T-cell (primary cell): Measurements from ENCODE around the gene ENOX1. TPM values are rescaled to one million over a fixed set of nuclear protein-coding genes. Genes with fewer than 3 reads are reported as not detected.

Experiments used
- ATAC-seq, 4 experiments: fragments of 200-7000 bp in 3 of 4; fragments of 150-1000 bp in 1 of 4; cut with Tn5 transposase; replicated peaks in 1 of 4; 1 replicate in 3 of 4; 2 replicates in 1 of 4; pipeline ENCODE4 v1.10.0; 2021; ENCODE audit warnings: moderate library complexity in 3 of 4, mild to moderate bottlenecking in 2 of 4, moderate number of reproducible peaks in 1 of 4
- CTCF ChIA-PET, 2 donors: fragments of 300-600 bp; sonication (Branson Sonifier 250); formaldehyde crosslinking; loops; one replicate each; lab custom pipeline; 2022; ENCODE audit warnings: antibody characterized with exemption in 2 of 2; lab: Charles Lee
- POLR2A ChIA-PET, 2 donors: fragments of 300-600 bp; sonication (Branson Sonifier 250); formaldehyde crosslinking; loops; one replicate each; lab custom pipeline; 2022; ENCODE audit warnings: antibody characterized with exemption in 2 of 2; lab: Charles Lee
- DNase-seq, 35 experiments: peaks; one replicate each; pipeline versions ENCODE4 v3.0.0 to v3.0.0-alpha.2; 2013 to 2023
- H3K27ac ChIP-seq: one replicate; pipeline ENCODE4 v1.5.1; 2013; ENCODE audit warnings: low read length
- H3K27me3 ChIP-seq, 2 experiments: replicated peaks in 1 of 2; 1 replicate in 1 of 2; 2 replicates in 1 of 2; pipeline versions ENCODE4 v1.6.1 to v1.7.0; 2013; ENCODE audit warnings: low read length in 1 of 2, mixed read lengths in 1 of 2; ENCODE audit not compliant: control insufficient read depth in 2 of 2, insufficient read depth in 2 of 2; ENCODE audit errors: extremely low read depth in 1 of 2
- H3K36me3 ChIP-seq, 2 donors: 1 replicate in 1 of 2; 2 replicates in 1 of 2; pipeline versions ENCODE4 v1.6.1 to v1.7.0; 2013; ENCODE audit warnings: low read length in 1 of 2; ENCODE audit not compliant: control insufficient read depth in 2 of 2, insufficient read depth in 1 of 2; ENCODE audit errors: extremely low read depth in 1 of 2
- H3K4me1 ChIP-seq, 2 experiments: 1 replicate in 1 of 2; 2 replicates in 1 of 2; pipeline versions ENCODE4 v1.6.1 to v1.7.0; 2013; ENCODE audit warnings: low read length in 2 of 2, mixed read lengths in 1 of 2; ENCODE audit not compliant: insufficient read depth in 2 of 2, control insufficient read depth in 1 of 2; ENCODE audit errors: extremely low read depth in 1 of 2
- H3K4me3 ChIP-seq, 2 donors: 1 replicate in 1 of 2; 2 replicates in 1 of 2; pipeline versions ENCODE4 v1.5.1 to v1.7.0; 2013; ENCODE audit warnings: mild to moderate bottlenecking in 2 of 2, low read length in 1 of 2, moderate library complexity in 1 of 2; ENCODE audit not compliant: control insufficient read depth in 1 of 2; ENCODE audit errors: extremely low read depth in 1 of 2
- H3K9me3 ChIP-seq: 2 replicates; pipeline ENCODE4 v1.7.0; 2013
- H3K27ac Mint-ChIP-seq, 2 donors: one replicate each; pipeline ENCODE4 v1.8.0; 2020 to 2021; ENCODE audit warnings: mild to moderate bottlenecking in 2 of 2, mixed read lengths in 2 of 2
- H3K27me3 Mint-ChIP-seq, 2 donors: one replicate each; pipeline ENCODE4 v1.8.0; 2021 to 2022; ENCODE audit warnings: mixed read lengths in 2 of 2
- H3K36me3 Mint-ChIP-seq: one replicate; pipeline ENCODE4 v1.8.0; 2021; ENCODE audit warnings: mixed read lengths
- H3K4me1 Mint-ChIP-seq, 3 donors: one replicate each; pipeline ENCODE4 v1.8.0; 2020 to 2022; ENCODE audit warnings: mixed read lengths in 3 of 3, mild to moderate bottlenecking in 1 of 3
- H3K4me3 Mint-ChIP-seq, 3 donors: one replicate each; pipeline ENCODE4 v1.8.0; 2020 to 2022; ENCODE audit warnings: mild to moderate bottlenecking in 3 of 3, mixed read lengths in 3 of 3, moderate library complexity in 3 of 3
- H3K9me3 Mint-ChIP-seq, 3 donors: one replicate each; pipeline ENCODE4 v1.8.0; 2020 to 2022; ENCODE audit warnings: mixed read lengths in 3 of 3
- WGBS: methylation state at CpG from one replicate; pipeline ENCODE4 v1.1.5; 2013; ENCODE audit warnings: missing lambda C conversion rate; ENCODE audit not compliant: insufficient coverage; 5-methylcytosine and 5-hydroxymethylcytosine counted together
- total RNA-seq, 35 experiments: library from RNA in 6 of 35; stranded (reverse) in 6 of 35; fragments of 120-200 nt in 1 of 35; gene quantifications; one replicate each; pipeline versions ENCODE4 v1.2.1 to v1.2.4 and lab custom pipeline; 2013 to 2026

The ENOX1 gene
- total RNA-seq, 5 donors from 2014 or later (not counting 1 experiment from before 2014, with no cell fraction given): 0.10 TPM; not detected in 4

DNA sequence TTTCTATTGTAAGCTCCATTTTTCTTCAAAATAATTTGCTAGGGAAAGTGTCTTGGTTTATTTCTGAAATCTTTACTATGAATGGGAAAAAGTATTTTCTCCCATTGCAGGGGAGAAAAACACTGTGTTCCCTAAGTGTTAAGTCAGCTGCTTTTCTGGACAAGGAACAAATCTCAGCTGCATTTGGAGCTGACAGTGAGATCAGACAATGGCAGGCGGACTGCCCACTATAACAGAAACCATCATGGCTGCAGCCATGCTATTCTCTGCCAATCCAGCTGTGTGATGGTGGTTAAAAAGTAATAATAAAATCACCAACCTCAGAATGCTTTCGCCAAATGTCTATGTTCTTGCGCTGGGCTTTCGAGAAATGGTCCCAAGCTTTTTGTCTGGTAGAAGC is 460.7 kb downstream of the ENOX1 start:
- no peak overlapping the region for H3K27ac Mint-ChIP-seq
- CTCF ChIA-PET: no interaction called here

DNA sequence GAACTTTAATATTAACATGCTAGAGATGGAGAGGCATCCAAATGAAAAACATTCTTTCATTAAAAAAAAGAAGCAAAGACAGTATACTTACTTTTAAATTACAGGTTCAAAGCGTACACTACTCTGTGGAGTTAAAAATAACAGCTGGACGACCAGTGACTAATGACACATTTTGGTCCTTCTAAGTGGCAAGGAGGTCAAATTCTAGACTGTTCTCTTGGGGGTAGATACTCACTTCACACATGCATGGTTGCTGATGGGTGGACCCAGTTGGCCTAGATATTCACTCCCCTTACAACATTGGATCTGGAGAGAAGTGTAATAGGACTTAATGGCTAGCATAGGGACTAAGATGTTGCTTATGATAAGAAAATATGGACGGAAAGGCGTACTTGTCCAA is 461.1 kb downstream of the ENOX1 start:
- no peaks in the 10 kb centered on the region for H3K4me1 ChIP-seq
- H3K27me3 ChIP-seq: peaks cover 0 to 2% of the 10 kb centered on the region in 2 experiments
- Mint-ChIP-seq H3K27me3 (peaks cover 2 to 13% of the 10 kb centered on the region in 2 donors), H3K4me3 (no peak overlapping the region), H3K27ac (no peak overlapping the region), H3K4me1 (no peaks in the 10 kb centered on the region), H3K36me3 (no peaks in the 10 kb centered on the region), H3K9me3 (no peaks in the 10 kb centered on the region)
- POLR2A ChIA-PET: no interaction called here
- CTCF ChIA-PET: no interaction called here
- H3K27ac ChIP-seq: no peak overlapping the region
- no CpG with 5 or more reads among the region's 4 CpGs for WGBS
- no peak overlapping the region for H3K4me3 ChIP-seq
- no peaks in the 10 kb centered on the region for H3K9me3 ChIP-seq
- no peak for DNase-seq
- ATAC-seq: no peak
- H3K36me3 ChIP-seq: no peaks in the 10 kb centered on the region

More for the DNA sequence above, 460.7 kb downstream of the ENOX1 start:
- Mint-ChIP-seq H3K4me3 (no peak overlapping the region), H3K9me3 (no peaks in the 10 kb centered on the region), H3K4me1 (no peaks in the 10 kb centered on the region), H3K36me3 (no peaks in the 10 kb centered on the region), H3K27me3 (peaks cover 2 to 12% of the 10 kb centered on the region in 2 donors)
- Histone ChIP-seq H3K9me3 (no peaks in the 10 kb centered on the region), H3K4me1 (no peaks in the 10 kb centered on the region), H3K27ac (no peak overlapping the region), H3K36me3 (no peaks in the 10 kb centered on the region), H3K27me3 (peaks cover 0 to 2% of the 10 kb centered on the region in 2 experiments), H3K4me3 (no peak overlapping the region)
- POLR2A ChIA-PET: no interaction called here
- 100% methylated on average over 2 of the region's 4 CpGs for WGBS
- DNase-seq (no peak), ATAC-seq (no peak)

DNA sequence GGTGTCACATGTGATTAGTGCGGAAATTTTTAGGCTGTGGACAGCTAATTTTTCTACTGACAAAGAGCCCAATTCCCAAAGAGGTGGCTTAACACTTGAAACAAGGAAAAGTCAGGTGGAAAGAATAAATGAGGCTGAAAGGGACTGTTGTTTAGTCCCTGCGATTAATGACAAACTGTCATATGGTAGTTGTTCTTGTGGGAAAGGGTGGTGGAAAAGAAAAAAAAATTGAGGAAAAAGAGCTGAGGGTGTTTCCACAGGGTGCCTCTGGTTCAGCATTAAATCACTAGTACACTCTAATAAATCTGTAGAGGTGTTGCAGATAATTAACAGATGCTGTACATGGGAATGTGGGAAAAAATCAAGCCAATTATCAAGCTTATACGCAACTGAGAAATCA is 462.6 kb downstream of the ENOX1 start:
- Histone ChIP-seq H3K9me3 (no peaks in the 10 kb centered on the region), H3K27me3 (peaks cover 0 to 2% of the 10 kb centered on the region in 2 experiments), H3K4me3 (no peak overlapping the region), H3K4me1 (no peaks in the 10 kb centered on the region), H3K27ac (no peak overlapping the region), H3K36me3 (no peaks in the 10 kb centered on the region)
- no CpG with 5 or more reads among the region's 3 CpGs for WGBS
- H3K4me3 Mint-ChIP-seq: no peak overlapping the region
- DNase-seq: no peak
- H3K36me3 Mint-ChIP-seq: no peaks in the 10 kb centered on the region
- H3K27ac Mint-ChIP-seq: no peak overlapping the region
- peaks cover 2 to 13% of the 10 kb centered on the region in 2 donors for H3K27me3 Mint-ChIP-seq
- H3K4me1 Mint-ChIP-seq: no peaks in the 10 kb centered on the region
- ATAC-seq: no peak
- no peaks in the 10 kb centered on the region for H3K9me3 Mint-ChIP-seq
- ChIA-PET CTCF (no interaction called here), POLR2A (no interaction called here)

DNA sequence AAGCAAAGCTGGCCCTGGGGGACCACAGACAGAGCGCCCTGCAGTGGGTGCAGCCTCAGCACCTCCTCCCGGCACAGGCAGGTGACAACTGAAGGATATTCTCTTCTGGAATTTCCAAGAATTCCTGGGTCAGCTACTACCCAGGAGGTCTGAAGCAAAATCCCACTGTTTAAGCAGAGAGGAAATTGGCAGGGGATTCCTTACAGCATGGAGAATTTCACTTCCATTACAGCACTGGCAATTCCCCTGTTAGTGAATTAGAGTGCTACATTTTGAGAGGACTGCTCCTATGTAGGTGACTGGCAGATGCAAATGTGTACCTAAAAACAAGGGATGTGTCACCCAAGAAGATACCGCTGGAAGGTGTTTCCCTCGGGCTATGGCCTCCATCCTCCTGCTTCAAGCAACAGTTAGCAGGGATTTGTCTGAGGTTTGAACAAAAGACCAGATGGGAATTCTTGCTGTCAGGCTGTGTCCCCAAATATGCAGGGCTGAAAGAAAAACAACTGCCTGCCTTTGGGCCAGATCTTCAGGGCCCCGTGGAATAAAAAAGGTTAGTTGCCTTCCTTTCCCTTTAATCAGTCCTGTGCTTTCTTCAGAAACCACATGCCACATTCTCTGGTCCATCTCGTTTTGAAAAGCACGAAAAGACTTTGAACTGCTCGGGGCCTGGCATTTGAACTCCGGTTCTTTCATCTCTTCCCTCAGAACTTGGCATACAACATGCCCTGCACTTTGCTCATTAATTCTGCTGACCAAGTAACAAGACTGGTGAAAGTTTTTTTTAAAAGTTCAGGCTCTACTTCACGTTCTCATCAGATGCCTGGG is 466.9 kb downstream of the ENOX1 start:
- WGBS: 74% methylated on average over 5 of the region's 10 CpGs
- no peaks in the 10 kb centered on the region for H3K9me3 ChIP-seq
- no peaks in the 10 kb centered on the region for H3K9me3 Mint-ChIP-seq
- ATAC-seq (no peak), DNase-seq (no peak)
- no peaks in the 10 kb centered on the region for H3K4me1 ChIP-seq
- no peak overlapping the region for H3K27ac ChIP-seq
- no peaks in the 10 kb centered on the region for H3K4me1 Mint-ChIP-seq
- CTCF ChIA-PET: no interaction called here
- peaks cover 7 to 19% of the 10 kb centered on the region in 2 donors for H3K27me3 Mint-ChIP-seq
- no peak overlapping the region for H3K4me3 ChIP-seq
- H3K27me3 ChIP-seq: peaks cover 0 to 6% of the 10 kb centered on the region in 2 experiments
- no peak overlapping the region for H3K27ac Mint-ChIP-seq
- no peak overlapping the region for H3K4me3 Mint-ChIP-seq
- H3K36me3 Mint-ChIP-seq: no peaks in the 10 kb centered on the region
- H3K36me3 ChIP-seq: no peaks in the 10 kb centered on the region
- POLR2A ChIA-PET: no interaction called here

DNA sequence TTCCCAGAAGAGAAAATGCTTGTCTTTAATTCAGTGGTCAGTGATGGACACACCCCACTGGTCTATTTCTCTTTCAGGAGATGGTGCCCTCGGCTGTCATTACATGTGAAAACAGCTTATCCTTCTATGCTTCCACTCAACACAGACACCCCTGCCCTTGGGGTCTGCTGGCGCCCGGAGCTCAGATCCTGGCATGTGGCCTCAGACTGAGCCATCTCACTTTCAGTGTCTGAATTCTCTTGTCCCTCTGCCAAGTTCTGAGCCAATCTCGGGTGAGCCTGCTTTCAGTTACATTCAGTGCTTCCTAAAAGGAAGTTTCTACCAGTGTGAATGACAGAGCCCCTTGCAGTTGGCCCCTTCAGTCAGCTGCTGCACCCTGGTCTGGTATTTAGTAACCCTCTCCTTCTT is 469.8 kb downstream of the ENOX1 start:
- no peaks in the 10 kb centered on the region for H3K4me1 ChIP-seq
- H3K4me3 ChIP-seq: no peak overlapping the region
- 23% methylated on average over 4 of the region's 4 CpGs for WGBS
- DNase-seq: no peak
- Mint-ChIP-seq H3K9me3 (no peaks in the 10 kb centered on the region), H3K4me1 (no peaks in the 10 kb centered on the region), H3K27me3 (peaks cover 5 to 13% of the 10 kb centered on the region in 2 donors), H3K4me3 (no peak overlapping the region), H3K36me3 (no peaks in the 10 kb centered on the region), H3K27ac (no peak overlapping the region)
- no peaks in the 10 kb centered on the region for H3K9me3 ChIP-seq
- H3K27ac ChIP-seq: no peak overlapping the region
- peaks cover 0 to 6% of the 10 kb centered on the region in 2 experiments for H3K27me3 ChIP-seq
- no peak for ATAC-seq
- H3K36me3 ChIP-seq: no peaks in the 10 kb centered on the region
- ChIA-PET CTCF (no interaction called here), POLR2A (no interaction called here)

DNA sequence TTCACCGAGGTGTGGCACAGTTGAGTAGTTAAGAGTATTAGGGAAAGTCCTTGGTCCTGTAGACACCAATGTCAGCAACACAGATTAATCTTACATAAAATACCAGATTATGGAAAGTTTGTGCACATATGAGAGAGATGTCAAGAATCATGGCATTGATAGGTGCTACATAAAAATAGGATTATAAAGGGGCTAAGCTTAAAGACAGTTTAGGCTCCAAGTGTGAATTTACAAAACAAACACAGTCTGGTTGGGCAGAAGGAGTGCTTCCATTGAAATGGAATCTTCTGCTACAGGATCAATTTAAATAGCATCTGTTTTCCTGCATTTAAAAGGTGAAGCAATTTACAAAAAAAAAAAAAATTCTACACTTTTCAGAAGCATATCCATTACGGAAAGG is 470.5 kb downstream of the ENOX1 start:
- Histone ChIP-seq H3K27me3 (peaks cover 0 to 6% of the 10 kb centered on the region in 2 experiments), H3K9me3 (no peaks in the 10 kb centered on the region), H3K27ac (no peak overlapping the region), H3K4me1 (no peaks in the 10 kb centered on the region), H3K36me3 (no peaks in the 10 kb centered on the region), H3K4me3 (no peak overlapping the region)
- Mint-ChIP-seq H3K27ac (peak overlapping the region in 1 of 2 donors; percentile 10), H3K27me3 (peaks cover 9 to 13% of the 10 kb centered on the region in 2 donors), H3K9me3 (no peaks in the 10 kb centered on the region), H3K4me1 (no peaks in the 10 kb centered on the region), H3K4me3 (no peak overlapping the region), H3K36me3 (no peaks in the 10 kb centered on the region)
- DNase-seq (no peak), ATAC-seq (no peak)
- WGBS: no CpG with 5 or more reads among the region's 2 CpGs
- CTCF ChIA-PET: no interaction called here
- POLR2A ChIA-PET: no interaction called here
